CD1c-positive myeloid dendritic cell (primary cell): ENCODE measurements around the gene GRIN2D.

Source experiments
- DNase-seq: peaks from one replicate; pipeline ENCODE4 v3.0.0-alpha.2; 2016; ENCODE audit errors: extremely low spot score

The GRIN2D gene

GRCh38 chr19:48393559-48394330, at the start of gene GRIN2D:
Gene GRIN2D, plus strand, starts transcription at chr19:48393668. Its CDS starts 4,725 bp downstream, at chr19:48398393.
- no peak for DNase-seq

- no peak for DNase-seq
Measured at GRCh38 chr19:48344892-48345291, 48.6 kb upstream of the GRIN2D start.

GRCh38 chr19:48346191-48346590, 47.3 kb upstream of the GRIN2D start:
- DNase-seq: no peak

GRCh38 chr19:48348045-48348444, 45.4 kb upstream of the GRIN2D start:
- no peak for DNase-seq

GRCh38 chr19:48348737-48349136, 44.7 kb upstream of the GRIN2D start:
- no peak for DNase-seq

GRCh38 chr19:48350856-48351255, 42.6 kb upstream of the GRIN2D start:
- DNase-seq: no peak

GRCh38 chr19:48351341-48351752, 42.1 kb upstream of the GRIN2D start:
- peak; percentile 79 for DNase-seq

GRCh38 chr19:48353677-48354076, 39.8 kb upstream of the GRIN2D start:
- no peak for DNase-seq

- peak; percentile 8 for DNase-seq
Measured at GRCh38 chr19:48354332-48354992, 39.0 kb upstream of the GRIN2D start.

- DNase-seq: no peak
Measured at GRCh38 chr19:48355365-48355954, 38.0 kb upstream of the GRIN2D start.

- DNase-seq: no peak
Measured at GRCh38 chr19:48359123-48359522, 34.3 kb upstream of the GRIN2D start.

- DNase-seq: no peak
Measured at GRCh38 chr19:48361912-48362311, 31.6 kb upstream of the GRIN2D start.

- peak; percentile 92 for DNase-seq
Measured at GRCh38 chr19:48362716-48363499, 30.6 kb upstream of the GRIN2D start.

GRCh38 chr19:48363500-48363809, 30.0 kb upstream of the GRIN2D start:
- DNase-seq: no peak

- DNase-seq: peak; percentile 100
Measured at GRCh38 chr19:48363810-48364597, 29.5 kb upstream of the GRIN2D start, which contains the start of the genes SYNGR4 and TMEM143. Gene SYNGR4, plus strand, starts transcription at chr19:48364367. Its CDS starts 1,476 bp downstream, at chr19:48365843. Gene TMEM143, minus strand, starts transcription at chr19:48363940. Its CDS starts 20 bp downstream, at chr19:48363920.

GRCh38 chr19:48364598-48365348, 28.7 kb upstream of the GRIN2D start:
- no peak for DNase-seq

- no peak for DNase-seq
Measured at GRCh38 chr19:48365602-48366001, 27.9 kb upstream of the GRIN2D start.

- DNase-seq: no peak
Measured at GRCh38 chr19:48367855-48368254, 25.6 kb upstream of the GRIN2D start.

GRCh38 chr19:48368936-48369335, 24.5 kb upstream of the GRIN2D start:
- no peak for DNase-seq

GRCh38 chr19:48370955-48371354, 22.5 kb upstream of the GRIN2D start:
- DNase-seq: no peak
